Endothelial cell of umbilical vein (primary cell): Measurements from ENCODE around the gene AHCY. TPM values are rescaled to one million over a fixed set of nuclear protein-coding genes. Genes with fewer than 3 reads are reported as not detected.

Experiments
- BruUV-seq: library from RNA; stranded (reverse); fragments of 400-500 nt; replicated peaks from 2 replicates; lab custom pipeline; 2021; lab: Mats Ljungman, UMichigan
- CTCF ChIA-PET: fragments of 300-600, 350-600 bp; sonication (Branson Sonifier 250); formaldehyde crosslinking; loops from one replicate; lab custom pipeline; 2021; ENCODE audit warnings: antibody characterized with exemption, inconsistent platforms; lab: Charles Lee
- POLR2A ChIA-PET: fragments of 300-600, 350-600 bp; sonication (Branson Sonifier 250); formaldehyde crosslinking; loops from one replicate; lab custom pipeline; 2021; ENCODE audit warnings: antibody characterized with exemption, inconsistent platforms; lab: Charles Lee
- DNase-seq: peaks from one replicate; pipeline ENCODE4 v3.0.0-alpha.2; 2011; ENCODE audit warnings: low read depth, low spot score
- FAIRE-seq: peaks from 2 replicates; lab custom pipeline; 2011; peaks lifted over from hg19 to GRCh38; lab: Jason Lieb, UNC
- H2AFZ ChIP-seq: 2 replicates; pipeline ENCODE4 v1.6.0; 2012; ENCODE audit warnings: low read depth, low read length, control low read depth, inconsistent platforms
- H3K27ac ChIP-seq: 2 replicates; pipeline ENCODE4 v1.5.1; 2011; ENCODE audit warnings: low read depth, mild to moderate bottlenecking, control low read depth, low read length, moderate library complexity; ENCODE audit not compliant: insufficient read depth
- H3K27me3 ChIP-seq, 2 experiments: 2 replicates each; pipeline versions ENCODE4 v1.6.0 to v1.6.1; 2011; ENCODE audit warnings: low read length in 2 of 2, mixed read lengths in 1 of 2; ENCODE audit not compliant: control insufficient read depth in 2 of 2, insufficient read depth in 2 of 2
- H3K36me3 ChIP-seq, 2 experiments: 2 replicates in 1 of 2; 3 replicates in 1 of 2; pipeline ENCODE4 v1.5.1; 2011; ENCODE audit warnings: low read length in 2 of 2, mild to moderate bottlenecking in 1 of 2, moderate library complexity in 1 of 2; ENCODE audit not compliant: control insufficient read depth in 2 of 2, insufficient read depth in 2 of 2; ENCODE audit errors: extremely low read depth in 1 of 2
- H3K4me1 ChIP-seq: 3 replicates; pipeline ENCODE4 v1.5.1; 2011; ENCODE audit warnings: mild to moderate bottlenecking, low read length; ENCODE audit not compliant: control insufficient read depth, insufficient read depth; ENCODE audit errors: extremely low read depth
- H3K4me2 ChIP-seq: 2 replicates; pipeline ENCODE4 v1.6.1; 2011; ENCODE audit warnings: low read length, control low read depth, mixed read lengths; ENCODE audit not compliant: insufficient read depth
- H3K4me3 ChIP-seq, 3 experiments: fragments of 200-600 bp in 1 of 3; sonication (generic), shearing (Covaris generic) in 1 of 3; replicated peaks in 1 of 3; 2 replicates each; pipeline ENCODE4 v1.5.1; 2011 to 2016; ENCODE audit warnings: control low read depth in 3 of 3, low read length in 3 of 3, mild to moderate bottlenecking in 2 of 3, inconsistent platforms in 1 of 3, low read depth in 1 of 3, moderate library complexity in 1 of 3; ENCODE audit not compliant: insufficient read depth in 1 of 3
- H3K79me2 ChIP-seq: 2 replicates; pipeline ENCODE4 v1.6.0; 2012; ENCODE audit warnings: low read length, inconsistent platforms; ENCODE audit not compliant: control insufficient read depth, insufficient read depth
- H3K9ac ChIP-seq: replicated peaks from 2 replicates; pipeline ENCODE3; 2011; ENCODE audit warnings: low read length, control low read depth; ENCODE audit not compliant: insufficient read depth; ENCODE audit errors: extremely low read depth
- H3K9me1 ChIP-seq: replicated peaks from 3 replicates; pipeline ENCODE4 v1.6.0; 2011; ENCODE audit warnings: mild to moderate bottlenecking, low read length; ENCODE audit not compliant: control insufficient read depth, insufficient read depth; ENCODE audit errors: extremely low read depth
- H3K9me3 ChIP-seq: replicated peaks from 2 replicates; pipeline ENCODE4 v1.5.1; 2012; ENCODE audit warnings: low read length, inconsistent platforms; ENCODE audit not compliant: control insufficient read depth, insufficient read depth
- H4K20me1 ChIP-seq: replicated peaks from 2 replicates; pipeline ENCODE3; 2011; ENCODE audit warnings: mild to moderate bottlenecking, low read length; ENCODE audit not compliant: control insufficient read depth, insufficient read depth; ENCODE audit errors: extremely low read depth
- POLR2A ChIP-seq: IDR thresholded peaks from 2 replicates; pipeline ENCODE4 v1.6.1; 2012; ENCODE audit warnings: low read depth, mild to moderate bottlenecking, control low read depth, low read length
- dilution Hi-C: fragments of 300-500 bp; cut with MboI; formaldehyde crosslinking; loops from one replicate; pipeline ENCODE4 v1.15.0; 2019; ENCODE audit warnings: low sequenced_read_pairs; ENCODE audit not compliant: extremely low pct_ligation_motif_present
- intact Hi-C: fragments of 100-400 bp; cut with micrococcal nuclease; formaldehyde crosslinking; loops from one replicate; pipeline ENCODE4 v1.10.0; 2022
- polyA plus RNA-seq, 4 experiments: library from polyadenylated mRNA; depleted of rRNA in 3 of 4; stranded (reverse) in 3 of 4; unstranded in 1 of 4; fragments of >200 nt; gene quantifications; 2 replicates each; pipeline versions ENCODE4 v1.2.1 to v1.2.3, GENCODE V29; 2011 to 2012; ENCODE audit warnings: missing spikeins in 1 of 4
- total RNA-seq: library from RNA; stranded (reverse); gene quantifications from 2 replicates; pipeline ENCODE4 v1.2.3, GENCODE V29; 2021
- TF ChIP-seq, protein P1 (sequence below), 2 donors: IDR thresholded peaks; 1 replicate in 1 of 2; 2 replicates in 1 of 2; pipeline ENCODE4 v1.5.1; 2011; ENCODE audit warnings: low read length in 2 of 2, mild to moderate bottlenecking in 2 of 2, moderate library complexity in 2 of 2, control low read depth in 1 of 2, inconsistent platforms in 1 of 2, low read depth in 1 of 2; ENCODE audit not compliant: insufficient read depth in 1 of 2; ENCODE audit errors: extremely low read depth in 1 of 2
- TF ChIP-seq, protein P2 (sequence below): IDR thresholded peaks from 2 replicates; pipeline ENCODE4 v1.6.1; 2011; ENCODE audit not compliant: insufficient read depth, insufficient read length

AHCY gene
- total and polyA plus RNA-seq, 2 donors (not counting 3 experiments of a cell fraction or from before 2014, with no cell fraction given) = 94.7 to 168 TPM

DNA sequence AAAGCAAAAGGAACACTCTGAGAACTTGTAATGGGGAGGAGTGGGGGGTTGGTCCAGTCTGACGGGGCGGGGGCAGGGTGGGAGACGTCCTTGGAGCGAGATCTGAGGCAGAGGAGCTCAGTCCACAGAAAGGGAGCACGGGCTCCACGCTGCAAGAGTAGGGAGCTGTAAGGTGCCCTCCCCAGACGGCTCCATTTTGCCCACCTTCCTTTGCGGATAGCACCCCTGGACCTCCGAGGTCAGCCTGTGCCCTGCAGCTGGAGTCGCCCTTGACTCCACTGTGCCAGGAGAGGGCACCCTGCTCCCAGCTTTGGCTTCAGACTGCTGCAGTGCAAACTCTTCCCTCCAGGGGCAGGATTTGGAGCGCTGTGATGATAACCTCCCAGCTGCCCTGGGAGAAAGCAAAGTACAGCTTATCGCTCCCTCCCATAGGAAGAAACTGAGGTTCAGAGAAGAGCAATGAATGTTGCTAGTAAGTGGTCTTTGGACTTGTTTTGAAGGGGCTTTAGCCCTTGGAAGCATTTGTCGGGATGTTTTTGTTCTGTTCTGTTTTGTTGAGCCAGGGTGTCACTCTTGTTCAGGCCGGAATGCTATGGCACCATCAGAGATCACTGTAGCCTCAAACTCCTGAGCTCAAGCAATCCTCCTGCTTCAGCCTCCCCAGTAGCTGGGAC, 9.5 kb upstream of the AHCY start:
- dilution Hi-C loops = no loop called here
- Histone ChIP-seq H3K9ac (no peak overlapping the region), H3K9me3 (no peaks in the 10 kb centered on the region), H3K27ac (no peak overlapping the region), H4K20me1 (no peaks in the 10 kb centered on the region), H3K36me3 (no peaks in the 10 kb centered on the region), H3K4me3 (peak overlapping the region in 1 of 3 experiments; percentile 11), H3K9me1 (no peaks in the 10 kb centered on the region), H3K4me1 (peaks cover 9% of the 10 kb centered on the region), H3K27me3 (no peaks in the 10 kb centered on the region), H2AFZ (peak overlapping the region; percentile 48), H3K79me2 (no peaks in the 10 kb centered on the region), H3K4me2 (peak overlapping the region; percentile 37)
- TF ChIP-seq, protein P1, sequence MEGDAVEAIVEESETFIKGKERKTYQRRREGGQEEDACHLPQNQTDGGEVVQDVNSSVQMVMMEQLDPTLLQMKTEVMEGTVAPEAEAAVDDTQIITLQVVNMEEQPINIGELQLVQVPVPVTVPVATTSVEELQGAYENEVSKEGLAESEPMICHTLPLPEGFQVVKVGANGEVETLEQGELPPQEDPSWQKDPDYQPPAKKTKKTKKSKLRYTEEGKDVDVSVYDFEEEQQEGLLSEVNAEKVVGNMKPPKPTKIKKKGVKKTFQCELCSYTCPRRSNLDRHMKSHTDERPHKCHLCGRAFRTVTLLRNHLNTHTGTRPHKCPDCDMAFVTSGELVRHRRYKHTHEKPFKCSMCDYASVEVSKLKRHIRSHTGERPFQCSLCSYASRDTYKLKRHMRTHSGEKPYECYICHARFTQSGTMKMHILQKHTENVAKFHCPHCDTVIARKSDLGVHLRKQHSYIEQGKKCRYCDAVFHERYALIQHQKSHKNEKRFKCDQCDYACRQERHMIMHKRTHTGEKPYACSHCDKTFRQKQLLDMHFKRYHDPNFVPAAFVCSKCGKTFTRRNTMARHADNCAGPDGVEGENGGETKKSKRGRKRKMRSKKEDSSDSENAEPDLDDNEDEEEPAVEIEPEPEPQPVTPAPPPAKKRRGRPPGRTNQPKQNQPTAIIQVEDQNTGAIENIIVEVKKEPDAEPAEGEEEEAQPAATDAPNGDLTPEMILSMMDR (IDR thresholded peaks at IDR 0.05; ENCODE audit: extremely low read depth in 1 of 2, insufficient read depth in 1 of 2, low read depth in 1 of 2, low read length in 2 of 2) = peak; percentile 100
- no peak for TF ChIP-seq POLR2A
- TF ChIP-seq, protein P2, sequence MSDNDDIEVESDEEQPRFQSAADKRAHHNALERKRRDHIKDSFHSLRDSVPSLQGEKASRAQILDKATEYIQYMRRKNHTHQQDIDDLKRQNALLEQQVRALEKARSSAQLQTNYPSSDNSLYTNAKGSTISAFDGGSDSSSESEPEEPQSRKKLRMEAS = no peak
- ChIA-PET CTCF (interaction anchor here (0.6 to 5.6 kb wide), 105 partner anchors 11 to 696 kb away, joined by 3 to 107 read pairs (median 5); partner anchors contain the start of genes AHCY, DYNLRB1, ITCH and MAP1LC3A), POLR2A (interaction anchor here (1.1 to 2.5 kb wide), 2 partner anchors 51 to 125 kb away, joined by 3 to 9 read pairs; partner anchors contain the start of gene ITCH)
- DNase-seq = peak; percentile 87
- peak; percentile 91 for FAIRE-seq
- intact Hi-C loops = loop anchor here (1.0 to 5.0 kb wide), 6 partner anchors 50 to 455 kb away; partner anchors contain the start of genes ITCH and TP53INP2
- no TSS peak for BruUV-seq
